ENCODE measurements around the gene NMU.

DNA sequence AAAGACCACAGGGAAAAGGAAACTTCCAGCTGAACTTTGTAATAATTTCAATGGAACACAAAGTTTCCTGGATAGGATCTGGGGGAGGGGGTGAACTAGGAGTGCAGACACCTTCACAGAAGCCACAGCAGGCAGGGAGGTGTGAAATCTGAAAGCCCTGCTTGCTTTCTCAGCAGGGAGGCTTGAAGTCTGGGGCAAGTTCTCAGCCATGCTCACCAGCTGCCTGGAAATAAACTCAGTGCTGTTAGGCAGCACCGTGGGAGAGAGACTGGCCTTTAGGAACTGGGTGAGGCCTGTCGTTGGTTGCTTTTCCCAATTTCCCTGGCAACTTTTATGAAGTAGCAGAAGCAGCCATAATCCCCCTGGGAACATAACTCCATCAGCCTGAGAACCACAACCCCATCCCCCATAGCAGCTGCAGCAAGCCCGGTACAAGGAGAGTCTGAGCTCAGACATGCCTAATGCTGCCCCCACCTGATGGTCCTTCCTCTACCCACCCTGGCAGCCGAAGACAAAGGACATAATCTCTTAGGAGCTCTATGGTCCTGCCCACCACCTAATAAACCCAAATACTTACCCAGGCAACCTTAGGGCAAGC, 39.2 kb upstream of the NMU start:
- TF ChIP-seq, protein P1, sequence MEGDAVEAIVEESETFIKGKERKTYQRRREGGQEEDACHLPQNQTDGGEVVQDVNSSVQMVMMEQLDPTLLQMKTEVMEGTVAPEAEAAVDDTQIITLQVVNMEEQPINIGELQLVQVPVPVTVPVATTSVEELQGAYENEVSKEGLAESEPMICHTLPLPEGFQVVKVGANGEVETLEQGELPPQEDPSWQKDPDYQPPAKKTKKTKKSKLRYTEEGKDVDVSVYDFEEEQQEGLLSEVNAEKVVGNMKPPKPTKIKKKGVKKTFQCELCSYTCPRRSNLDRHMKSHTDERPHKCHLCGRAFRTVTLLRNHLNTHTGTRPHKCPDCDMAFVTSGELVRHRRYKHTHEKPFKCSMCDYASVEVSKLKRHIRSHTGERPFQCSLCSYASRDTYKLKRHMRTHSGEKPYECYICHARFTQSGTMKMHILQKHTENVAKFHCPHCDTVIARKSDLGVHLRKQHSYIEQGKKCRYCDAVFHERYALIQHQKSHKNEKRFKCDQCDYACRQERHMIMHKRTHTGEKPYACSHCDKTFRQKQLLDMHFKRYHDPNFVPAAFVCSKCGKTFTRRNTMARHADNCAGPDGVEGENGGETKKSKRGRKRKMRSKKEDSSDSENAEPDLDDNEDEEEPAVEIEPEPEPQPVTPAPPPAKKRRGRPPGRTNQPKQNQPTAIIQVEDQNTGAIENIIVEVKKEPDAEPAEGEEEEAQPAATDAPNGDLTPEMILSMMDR (conservative IDR thresholded peaks at IDR 0.05; ENCODE audit: low read length), result no peak
- no peak for TF ChIP-seq EZH2phosphoT487 (IDR thresholded peaks at IDR 0.05; ENCODE audit: borderline replicate concordance, low read depth, low read length)

All from OCI-LY7 (cell line).